OCI-LY1 (cell line): Measurements from ENCODE around the gene RASSF5.
A peak's percentile ranks its signal among the peaks of the same experiment; 100 is the strongest.

Source experiments
- H2AFZ ChIP-seq: fragments of 200-600 bp; sonication (generic), shearing (Covaris generic); 2 replicates; pipeline ENCODE4 v1.6.0; 2014; ENCODE audit warnings: antibody characterized with exemption, mild to moderate bottlenecking, low read length
- H3F3A ChIP-seq: fragments of 200-600 bp; sonication (generic), shearing (Covaris generic); 2 replicates; pipeline ENCODE4 v1.6.0; 2014; ENCODE audit warnings: mild to moderate bottlenecking, antibody characterized with exemption, low read length, moderate library complexity; ENCODE audit not compliant: insufficient read depth
- H3K27ac ChIP-seq: fragments of 200-600 bp; sonication (generic); 2 replicates; pipeline ENCODE4 v1.5.1; 2014; ENCODE audit warnings: low read length, mixed run types, mild to moderate bottlenecking, low read depth; ENCODE audit not compliant: poor library complexity, severe bottlenecking
- H3K27me3 ChIP-seq: fragments of 200-600 bp; sonication (generic); 2 replicates; pipeline ENCODE4 v1.6.0; 2014; ENCODE audit warnings: antibody characterized with exemption, mild to moderate bottlenecking, low read length, moderate library complexity; ENCODE audit not compliant: insufficient read depth
- H3K36me3 ChIP-seq: fragments of 200-600 bp; sonication (generic); 2 replicates; pipeline ENCODE4 v1.6.1; 2014; ENCODE audit warnings: mild to moderate bottlenecking, antibody characterized with exemption, low read length, moderate library complexity, mixed read lengths; ENCODE audit not compliant: insufficient read depth
- H3K4me1 ChIP-seq: fragments of 200-600 bp; sonication (generic); 2 replicates; pipeline ENCODE4 v1.5.1; 2014; ENCODE audit warnings: mild to moderate bottlenecking, low read length, moderate library complexity; ENCODE audit not compliant: insufficient read depth, severe bottlenecking
- H3K4me2 ChIP-seq: fragments of 200-600 bp; sonication (generic), shearing (Covaris generic); 2 replicates; pipeline ENCODE4 v1.6.1; 2014; ENCODE audit warnings: low read length
- H3K4me3 ChIP-seq: fragments of 200-600 bp; sonication (generic); 2 replicates; pipeline ENCODE4 v1.5.1; 2014; ENCODE audit warnings: low read length, low read depth, mild to moderate bottlenecking, mixed read lengths; ENCODE audit not compliant: poor library complexity, severe bottlenecking
- H3K79me2 ChIP-seq: fragments of 200-600 bp; shearing (Covaris generic); 2 replicates; pipeline ENCODE4 v1.6.1; 2016; ENCODE audit warnings: mixed run types, low read length, mixed read lengths; ENCODE audit not compliant: insufficient read depth
- H3K9ac ChIP-seq: fragments of 200-600 bp; sonication (generic), shearing (Covaris generic); 2 replicates; pipeline ENCODE4 v1.6.1; 2014; ENCODE audit warnings: mild to moderate bottlenecking, low read length, mixed read lengths
- H3K9me2 ChIP-seq: fragments of 200-600 bp; sonication (generic), shearing (Covaris generic); 2 replicates; pipeline ENCODE4 v1.6.1; 2014; ENCODE audit warnings: low read depth, mild to moderate bottlenecking, low read length, mixed read lengths
- H3K9me3 ChIP-seq: fragments of 200-600 bp; shearing (Covaris generic); 2 replicates; pipeline ENCODE4 v1.6.1; 2014; ENCODE audit warnings: low read length, mixed read lengths
- H4K20me1 ChIP-seq: fragments of 200-600 bp; sonication (generic), shearing (Covaris generic); 2 replicates; pipeline ENCODE4 v1.6.0; 2016; ENCODE audit warnings: mild to moderate bottlenecking, low read length; ENCODE audit not compliant: insufficient read depth
- CTCF ChIP-seq: fragments of 200-600 bp; sonication (generic), shearing (Covaris generic); IDR thresholded peaks from 2 replicates; pipeline ENCODE4 v1.5.1; 2017; ENCODE audit warnings: mild to moderate bottlenecking, antibody characterized with exemption, low read length, moderate library complexity, mixed read lengths
- EZH2 ChIP-seq: fragments of 200-600 bp; sonication (generic), shearing (Covaris generic); IDR thresholded peaks from 2 replicates; pipeline ENCODE4 v1.8.0; 2017; ENCODE audit warnings: borderline replicate concordance, mixed run types, mild to moderate bottlenecking, antibody characterized with exemption, low read length, moderate library complexity, mixed read lengths

RASSF5 gene

DNA sequence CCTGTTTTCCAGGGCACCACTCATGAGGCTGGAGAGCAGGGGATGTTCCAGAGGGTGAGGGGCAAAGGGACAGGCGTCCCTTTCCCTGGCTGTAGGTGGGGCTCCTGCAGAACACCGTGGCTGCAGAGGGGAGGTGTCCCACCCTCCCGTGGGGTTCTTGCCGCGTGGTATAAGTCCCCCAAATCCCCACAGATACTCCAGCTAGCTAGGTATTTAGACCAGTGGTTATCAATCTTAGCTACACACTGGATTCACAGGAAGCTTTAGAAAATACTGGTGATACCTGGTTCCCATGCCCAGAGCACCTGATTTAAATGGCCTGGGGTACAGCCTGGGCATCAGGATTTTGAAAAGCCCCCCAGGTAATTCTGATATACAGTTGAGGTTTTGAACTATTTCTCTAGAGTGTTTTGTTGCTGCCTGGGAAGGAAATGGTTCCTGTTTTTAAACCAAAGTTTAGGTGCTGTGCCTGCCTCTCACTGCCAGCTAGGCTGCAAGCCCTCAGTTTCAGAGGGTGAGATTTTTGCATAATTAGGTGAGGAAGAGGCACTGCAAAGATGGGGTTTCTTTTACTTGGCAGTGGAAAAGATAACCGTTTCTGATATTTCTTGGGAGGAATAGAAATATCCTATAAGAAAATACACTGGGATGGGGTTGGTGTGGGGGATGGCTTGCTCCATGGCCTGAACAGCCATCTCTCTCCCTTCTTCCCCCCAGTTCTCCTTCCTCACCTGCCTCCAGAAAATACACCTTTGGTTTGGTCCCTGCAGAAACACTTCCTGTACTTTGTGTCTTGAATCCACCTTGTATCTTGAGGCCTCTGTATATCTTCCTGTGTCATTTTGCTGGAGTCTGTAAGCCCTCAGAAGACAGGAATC is 51.7 kb downstream of the RASSF5 start:
- Histone ChIP-seq H2AFZ (no peak overlapping the region), H3K4me3 (peak overlapping the region; percentile 85), H3K27me3 (no peaks in the 10 kb centered on the region), H3F3A (no peaks in the 10 kb centered on the region), H3K27ac (peak overlapping the region; percentile 96), H3K79me2 (no peaks in the 10 kb centered on the region), H3K4me2 (peak overlapping the region; percentile 93), H3K36me3 (peaks cover 27% of the 10 kb centered on the region; the same call in 1 of the 2 replicates), H3K4me1 (peaks cover 65% of the 10 kb centered on the region), H3K9ac (peak overlapping the region; percentile 84), H4K20me1 (no peaks in the 10 kb centered on the region), H3K9me3 (no peaks in the 10 kb centered on the region), H3K9me2 (no peaks in the 10 kb centered on the region)
- TF ChIP-seq CTCF (no peak), EZH2 (no peak)

DNA sequence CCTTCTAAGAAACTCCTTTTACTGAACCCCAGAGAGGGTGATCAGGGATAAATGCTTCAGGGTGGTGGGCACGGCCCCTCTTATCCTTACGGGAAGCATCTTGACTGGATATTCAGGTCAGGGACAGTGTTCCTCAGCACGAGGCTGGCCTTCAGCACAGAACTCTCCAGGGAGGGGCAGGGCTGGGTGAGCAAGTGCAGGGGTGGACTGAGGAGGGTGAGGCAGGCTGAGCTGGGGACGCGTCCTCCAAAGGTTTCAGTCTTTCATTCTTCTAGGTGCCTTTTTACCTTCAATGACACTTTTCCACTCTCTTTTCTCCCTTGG is 52.3 kb downstream of the RASSF5 start:
- H3K4me1 ChIP-seq: peaks cover 65% of the 10 kb centered on the region
- peak overlapping the region; percentile 93 for H3K4me2 ChIP-seq
- peak overlapping the region; percentile 84 for H3K9ac ChIP-seq
- no peaks in the 10 kb centered on the region for H3F3A ChIP-seq
- no peak overlapping the region for H2AFZ ChIP-seq
- H3K9me2 ChIP-seq: no peaks in the 10 kb centered on the region
- no peaks in the 10 kb centered on the region for H4K20me1 ChIP-seq
- H3K4me3 ChIP-seq: peak overlapping the region; percentile 85
- peak overlapping the region; percentile 96 for H3K27ac ChIP-seq
- no peak for TF ChIP-seq EZH2
- no peak for TF ChIP-seq CTCF
- peaks cover 33% of the 10 kb centered on the region; the same call in 1 of the 2 replicates for H3K36me3 ChIP-seq
- no peaks in the 10 kb centered on the region for H3K79me2 ChIP-seq
- H3K9me3 ChIP-seq: no peaks in the 10 kb centered on the region
- no peaks in the 10 kb centered on the region for H3K27me3 ChIP-seq

- H2AFZ ChIP-seq: no peak overlapping the region
- H3K9ac ChIP-seq: peak overlapping the region; percentile 84
- H3K4me2 ChIP-seq: peak overlapping the region; percentile 93
These were observed 52.8 kb downstream of the RASSF5 start for GRCh38 chr1:206560007-206560716.

More at GRCh38 chr1:206560007-206560716, 52.8 kb downstream of the RASSF5 start:
- TF ChIP-seq CTCF: no peak
- no peak for TF ChIP-seq EZH2
- peak overlapping the region; percentile 85 for H3K4me3 ChIP-seq
- peaks cover 63% of the 10 kb centered on the region for H3K4me1 ChIP-seq
- no peaks in the 10 kb centered on the region for H3K9me2 ChIP-seq
- no peaks in the 10 kb centered on the region for H4K20me1 ChIP-seq
- H3K27ac ChIP-seq: peak overlapping the region; percentile 96
- no peaks in the 10 kb centered on the region for H3K9me3 ChIP-seq
- H3K36me3 ChIP-seq: peaks cover 34% of the 10 kb centered on the region; the same call in 1 of the 2 replicates
- H3K27me3 ChIP-seq: no peaks in the 10 kb centered on the region
- H3K79me2 ChIP-seq: no peaks in the 10 kb centered on the region
- no peaks in the 10 kb centered on the region for H3F3A ChIP-seq
